Thoracic aorta (tissue), 2 donors: Measurements from ENCODE around the gene TNFSF13. TPM values are rescaled to one million over a fixed set of nuclear protein-coding genes. Genes with fewer than 3 reads are reported as not detected.
A peak's percentile ranks its signal among the peaks of the same experiment; 100 is the strongest.

ENCODE experiments used
- ATAC-seq: fragments of 150-250 bp; one replicate; pipeline ENCODE4 v1.8.0; 2017; ENCODE audit warnings: low read depth; ENCODE audit not compliant: insufficient number of reproducible peaks, low FRiP score
- DNase-seq: peaks from one replicate; pipeline ENCODE4 v3.0.0-alpha.2; 2020; ENCODE audit warnings: low spot score
- H3K27ac ChIP-seq, 2 donors: fragments of 200-600 bp; sonication (generic); 1 replicate in 1 of 2; 2 replicates in 1 of 2; pipeline ENCODE4 v1.5.1; 2016; ENCODE audit warnings: mild to moderate bottlenecking in 2 of 2, moderate library complexity in 2 of 2
- H3K27me3 ChIP-seq: fragments of 200-600 bp; sonication (generic); replicated peaks from 2 replicates; pipeline ENCODE4 v1.6.0; 2016; ENCODE audit warnings: mild to moderate bottlenecking; ENCODE audit not compliant: insufficient read depth
- H3K36me3 ChIP-seq: fragments of 200-600 bp; sonication (generic); one replicate; pipeline ENCODE4 v1.5.1; 2016
- H3K4me1 ChIP-seq, 2 donors: fragments of 200-600 bp; sonication (generic); 1 replicate in 1 of 2; 2 replicates in 1 of 2; pipeline versions ENCODE4 v1.5.1 to v1.6.0; 2016; ENCODE audit warnings: low read depth in 2 of 2, mild to moderate bottlenecking in 1 of 2; ENCODE audit not compliant: control insufficient read depth in 1 of 2
- H3K4me3 ChIP-seq: fragments of 200-600 bp; sonication (generic); 2 replicates; pipeline ENCODE4 v1.5.1; 2016; ENCODE audit warnings: mild to moderate bottlenecking
- H3K9me3 ChIP-seq: fragments of 200-600 bp; sonication (generic); 2 replicates; pipeline ENCODE4 v1.5.1; 2016
- CTCF ChIP-seq: fragments of 200-600 bp; sonication (generic); IDR thresholded peaks from one replicate; pipeline ENCODE4 v1.5.1; 2019; ENCODE audit warnings: antibody characterized with exemption
- total RNA-seq, 2 donors: library from RNA; depleted of rRNA; stranded (reverse); fragments of >200 nt; gene quantifications; one replicate each; pipeline versions ENCODE4 v1.1.0 to v1.2.3, GENCODE V29; 2016

TNFSF13 gene
- total RNA-seq, 2 donors from 2014 or later: 40.5 to 49.2 TPM

DNA sequence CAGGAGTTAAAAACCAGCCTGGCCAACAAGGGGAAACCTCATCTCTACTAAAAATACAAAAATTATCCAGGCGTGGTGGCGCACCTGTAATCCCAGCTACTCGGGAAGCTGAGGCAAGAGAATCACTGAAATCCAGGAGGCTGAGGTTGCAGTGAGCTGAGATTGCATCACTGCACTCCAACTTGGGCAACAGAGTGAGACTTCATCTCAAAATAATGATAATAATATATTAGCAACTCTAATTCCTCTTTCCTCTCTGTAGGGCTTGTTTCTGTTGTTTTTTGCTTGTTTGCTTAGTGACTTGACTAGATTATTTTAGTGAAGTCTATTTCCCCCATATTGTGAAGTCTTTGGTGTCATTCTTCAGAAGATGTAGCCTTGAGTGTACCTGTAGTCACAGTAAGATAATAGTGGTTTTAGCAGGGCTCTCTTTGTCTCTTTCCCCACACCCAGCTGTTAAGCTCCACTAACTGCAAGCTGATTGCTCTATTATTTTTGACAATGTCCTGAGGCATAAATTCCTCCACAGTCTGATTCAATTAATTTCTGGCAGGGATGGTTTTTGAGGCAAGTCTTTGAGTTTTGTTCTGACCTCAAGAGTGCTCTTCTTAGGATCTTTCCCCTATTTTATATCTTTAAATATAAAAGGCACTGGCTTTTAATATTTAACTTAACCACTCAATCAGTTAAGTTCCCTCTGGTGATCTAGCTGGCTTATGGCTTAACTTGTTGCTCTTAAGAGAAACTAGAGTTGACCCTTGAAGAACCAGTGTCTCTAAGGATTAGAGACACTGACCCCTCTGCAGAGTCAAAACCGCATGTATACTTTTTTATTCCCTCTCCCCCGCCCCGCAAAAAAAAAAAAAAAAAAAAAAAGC lies 28.3 kb upstream of the TNFSF13 start:
- Histone ChIP-seq H3K4me3 (no peak overlapping the region), H3K36me3 (no peaks in the 10 kb centered on the region), H3K27me3 (no peaks in the 10 kb centered on the region), H3K4me1 (no peaks in the 10 kb centered on the region), H3K9me3 (no peaks in the 10 kb centered on the region), H3K27ac (no peak overlapping the region)
- no peak for DNase-seq
- TF ChIP-seq CTCF: no peak
- ATAC-seq: no peak

GRCh38 chr17:7538050-7538449 lies 20.5 kb upstream of the TNFSF13 start:
- H3K27ac ChIP-seq: no peak overlapping the region
- no peaks in the 10 kb centered on the region for H3K36me3 ChIP-seq
- DNase-seq (no peak), ATAC-seq (no peak)
- H3K9me3 ChIP-seq: no peaks in the 10 kb centered on the region
- no peaks in the 10 kb centered on the region for H3K4me1 ChIP-seq
- H3K4me3 ChIP-seq: no peak overlapping the region
- TF ChIP-seq CTCF: no peak
- H3K27me3 ChIP-seq: no peaks in the 10 kb centered on the region

GRCh38 chr17:7538891-7539545 lies 19.5 kb upstream of the TNFSF13 start:
- no peaks in the 10 kb centered on the region for H3K36me3 ChIP-seq
- H3K4me1 ChIP-seq: no peaks in the 10 kb centered on the region
- no peaks in the 10 kb centered on the region for H3K27me3 ChIP-seq
- H3K4me3 ChIP-seq: no peak overlapping the region
- H3K9me3 ChIP-seq: no peaks in the 10 kb centered on the region
- no peak for DNase-seq
- H3K27ac ChIP-seq: no peak overlapping the region
- TF ChIP-seq CTCF: no peak
- ATAC-seq: no peak

DNA sequence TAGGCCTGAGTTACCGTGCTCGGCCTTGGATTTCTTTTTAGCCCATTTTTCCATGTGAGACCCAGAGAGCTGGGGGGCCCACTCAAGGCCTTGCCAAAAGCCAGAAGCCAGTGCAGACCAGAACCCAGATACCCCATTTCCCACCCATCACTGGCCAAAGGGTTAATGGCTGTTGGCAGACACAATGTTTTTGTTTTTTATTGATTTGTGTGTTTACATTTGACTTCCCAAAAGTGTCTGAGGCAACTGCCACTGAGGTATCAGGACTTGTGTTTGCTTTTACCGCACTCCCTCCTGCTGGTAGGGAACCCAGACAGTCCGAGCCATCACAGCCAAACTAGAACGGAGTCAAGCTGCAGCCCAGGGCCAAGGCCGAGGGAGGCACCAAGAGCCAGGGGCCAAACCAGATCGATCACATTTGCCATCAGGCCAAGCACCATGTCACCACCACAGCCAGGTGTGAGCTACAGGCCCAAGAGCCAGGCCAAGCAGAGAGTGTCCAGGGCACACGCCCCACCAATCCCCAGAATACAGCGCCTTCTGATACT lies 17.4 kb upstream of the TNFSF13 start:
- ATAC-seq (no peak), DNase-seq (no peak)
- Histone ChIP-seq H3K27ac (no peak overlapping the region), H3K27me3 (no peaks in the 10 kb centered on the region), H3K36me3 (no peaks in the 10 kb centered on the region), H3K9me3 (no peaks in the 10 kb centered on the region), H3K4me3 (no peak overlapping the region), H3K4me1 (peaks cover 0 to 13% of the 10 kb centered on the region in 2 donors)
- no peak for TF ChIP-seq CTCF

DNA sequence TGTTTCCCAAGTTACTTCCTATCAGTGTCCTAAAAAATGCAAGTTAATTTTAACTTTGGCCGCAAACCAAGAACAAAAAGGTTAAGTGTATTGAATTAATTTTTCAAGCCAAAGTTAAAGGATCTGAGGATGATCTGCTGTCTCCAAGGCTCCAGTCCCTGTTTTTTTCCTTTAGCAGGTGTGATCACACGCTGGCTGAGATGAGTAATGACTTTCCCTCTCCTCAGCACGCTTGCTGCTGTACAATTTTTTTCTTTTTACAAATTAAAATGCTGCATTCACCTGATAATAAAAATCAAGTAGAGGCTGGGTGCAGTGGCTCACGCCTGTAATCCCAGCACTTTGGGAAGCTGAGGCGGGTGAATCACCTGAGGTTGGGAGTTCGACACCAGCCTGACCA lies 13.6 kb upstream of the TNFSF13 start:
- TF ChIP-seq CTCF: no peak
- DNase-seq (no peak), ATAC-seq (no peak)
- Histone ChIP-seq H3K4me1 (peaks cover 4 to 25% of the 10 kb centered on the region in 2 donors), H3K4me3 (no peak overlapping the region), H3K9me3 (no peaks in the 10 kb centered on the region), H3K36me3 (no peaks in the 10 kb centered on the region), H3K27me3 (no peaks in the 10 kb centered on the region), H3K27ac (peak overlapping the region in 1 of 2 donors; percentile 3)
